Activated CD4-positive, alpha-beta memory T cell treated with anti-CD3 and anti-CD28 coated beads, Interleukin-2, amount 10 ng/mL, durations not matched to agents 7 days and 5 days (primary cell): ENCODE data around the gene CFAP57. TPM values are rescaled to one million over a fixed set of nuclear protein-coding genes. Genes with fewer than 3 reads are reported as not detected.

Experiments used
- CTCF ChIA-PET: fragments of 350-600 bp; sonication (Branson Sonifier 250); formaldehyde crosslinking; loops from one replicate; lab custom pipeline; 2021; ENCODE audit warnings: antibody characterized with exemption, inconsistent platforms; lab: Charles Lee
- POLR2A ChIA-PET: fragments of 350-600 bp; sonication (Branson Sonifier 250); formaldehyde crosslinking; loops from one replicate; lab custom pipeline; 2021; ENCODE audit warnings: antibody characterized with exemption; lab: Charles Lee
- DNase-seq: peaks from one replicate; pipeline ENCODE4 v3.0.0-alpha.2; 2020
- H3K27ac Mint-ChIP-seq: one replicate; pipeline ENCODE4 v1.8.0; 2021; ENCODE audit warnings: mild to moderate bottlenecking, mixed read lengths
- H3K27me3 Mint-ChIP-seq: one replicate; pipeline ENCODE4 v1.8.0; 2021; ENCODE audit warnings: mixed read lengths
- H3K36me3 Mint-ChIP-seq: one replicate; pipeline ENCODE4 v1.8.0; 2021; ENCODE audit warnings: low read depth, mixed read lengths
- H3K4me1 Mint-ChIP-seq: one replicate; pipeline ENCODE4 v1.8.0; 2021; ENCODE audit warnings: mixed read lengths
- H3K4me3 Mint-ChIP-seq: one replicate; pipeline ENCODE4 v1.8.0; 2021; ENCODE audit warnings: mild to moderate bottlenecking, mixed read lengths
- H3K9me3 Mint-ChIP-seq: one replicate; pipeline ENCODE4 v1.8.0; 2021; ENCODE audit warnings: mixed read lengths
- total RNA-seq, 2 experiments: library from RNA; stranded (reverse); gene quantifications; one replicate each; pipeline ENCODE4 v1.2.3, GENCODE V29; 2021

CFAP57 gene
- total RNA-seq, 2 experiments from 2014 or later: 0.10 TPM; not detected in 1

DNA sequence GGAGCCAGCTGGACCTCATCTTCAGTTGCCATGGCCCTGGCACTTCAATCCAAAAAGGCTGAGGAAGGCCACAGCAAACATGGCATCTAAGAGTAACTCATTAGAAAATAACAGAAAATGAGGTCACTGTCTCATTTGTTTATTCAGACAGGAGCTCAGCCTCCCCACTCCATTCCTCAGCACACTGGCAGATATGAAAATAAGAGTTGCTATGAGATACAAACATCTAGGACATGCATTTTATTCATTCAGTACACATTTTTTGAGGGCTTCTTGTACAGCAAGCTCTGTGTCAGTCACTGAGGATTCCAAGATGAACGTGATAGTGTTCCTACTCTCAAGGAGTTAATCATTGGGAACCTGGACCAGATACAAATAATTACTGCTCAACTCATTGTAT, 65.0 kb downstream of the CFAP57 start:
- Mint-ChIP-seq H3K4me3 (no peak overlapping the region), H3K27me3 (peaks cover 2% of the 10 kb centered on the region), H3K9me3 (no peaks in the 10 kb centered on the region), H3K36me3 (no peaks in the 10 kb centered on the region), H3K27ac (no peak overlapping the region), H3K4me1 (peaks cover 6% of the 10 kb centered on the region)
- no peak for DNase-seq
- ChIA-PET POLR2A (no interaction called here), CTCF (interaction anchor here (0.9 to 1.2 kb wide), 2 partner anchors 10 to 177 kb away, joined by 3 read pairs; no protein-coding TSS in a partner anchor)

DNA sequence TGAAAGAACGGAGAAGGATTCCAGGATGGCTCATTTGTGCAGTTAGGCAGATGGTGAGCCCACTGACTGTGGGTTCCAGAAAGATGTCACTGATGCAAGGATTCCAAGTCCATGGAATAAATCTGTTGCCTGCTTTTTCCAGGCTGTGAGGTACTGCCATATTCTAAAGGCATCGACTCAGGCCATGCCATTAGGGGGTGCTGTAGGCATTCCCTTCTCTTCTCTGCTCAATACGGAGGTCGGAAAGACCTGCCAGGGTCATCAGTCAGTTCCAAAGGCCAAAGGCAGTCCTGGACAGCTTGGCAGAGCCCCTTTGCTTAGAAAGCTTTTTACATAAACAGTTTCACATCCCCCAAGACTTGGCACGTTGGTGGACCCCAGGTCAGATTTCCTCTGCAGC, 66.0 kb downstream of the CFAP57 start:
- H3K4me1 Mint-ChIP-seq: peaks cover 6% of the 10 kb centered on the region
- peak; percentile 45 for DNase-seq
- H3K27me3 Mint-ChIP-seq: peaks cover 2% of the 10 kb centered on the region
- H3K36me3 Mint-ChIP-seq: no peaks in the 10 kb centered on the region
- CTCF ChIA-PET: interaction anchor here (1.0 to 1.9 kb wide), 3 partner anchors 11 to 176 kb away, joined by 3 to 7 read pairs (median 4); partner anchors contain the start of gene CDC20
- no peak overlapping the region for H3K27ac Mint-ChIP-seq
- POLR2A ChIA-PET: interaction anchor here (2.1 kb wide), 1 partner anchor 121 kb away, joined by 8 read pairs; the partner anchor contains the start of gene CDC20
- H3K9me3 Mint-ChIP-seq: no peaks in the 10 kb centered on the region
- no peak overlapping the region for H3K4me3 Mint-ChIP-seq

DNA sequence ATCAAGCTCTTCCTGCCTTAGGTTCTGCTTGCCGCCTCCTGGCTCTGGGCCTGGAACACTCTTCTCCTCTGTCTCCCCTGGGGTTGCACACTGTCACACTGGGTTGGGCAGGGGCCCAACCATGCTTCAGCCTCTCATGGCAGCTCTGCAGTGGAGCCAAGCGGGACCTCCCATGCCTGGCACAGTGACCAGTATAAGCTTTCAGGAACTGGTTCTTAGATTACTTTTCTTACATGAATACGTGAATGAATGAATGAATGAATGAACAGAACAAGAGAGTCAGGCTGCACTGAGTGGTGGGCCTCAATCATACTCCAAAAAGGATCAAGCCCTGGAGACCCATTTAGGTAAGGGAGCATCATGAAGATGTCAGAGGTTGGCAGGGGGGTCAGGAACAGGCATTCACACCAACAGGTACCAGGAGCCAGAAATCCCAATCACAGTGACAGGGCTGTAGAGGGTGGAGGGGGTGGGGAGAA, 66.9 kb downstream of the CFAP57 start:
- CTCF ChIA-PET: interaction anchor here (1.4 to 1.9 kb wide), 5 partner anchors 9 to 175 kb away, joined by 3 to 7 read pairs (median 4); partner anchors contain the start of gene CDC20
- POLR2A ChIA-PET: interaction anchor here (2.1 kb wide), 1 partner anchor 120 kb away, joined by 8 read pairs; the partner anchor contains the start of gene CDC20
- no peak overlapping the region for H3K27ac Mint-ChIP-seq
- H3K4me3 Mint-ChIP-seq: no peak overlapping the region
- H3K4me1 Mint-ChIP-seq: peaks cover 6% of the 10 kb centered on the region
- H3K36me3 Mint-ChIP-seq: no peaks in the 10 kb centered on the region
- no peaks in the 10 kb centered on the region for H3K9me3 Mint-ChIP-seq
- peaks cover 4% of the 10 kb centered on the region for H3K27me3 Mint-ChIP-seq
- DNase-seq: no peak

DNA sequence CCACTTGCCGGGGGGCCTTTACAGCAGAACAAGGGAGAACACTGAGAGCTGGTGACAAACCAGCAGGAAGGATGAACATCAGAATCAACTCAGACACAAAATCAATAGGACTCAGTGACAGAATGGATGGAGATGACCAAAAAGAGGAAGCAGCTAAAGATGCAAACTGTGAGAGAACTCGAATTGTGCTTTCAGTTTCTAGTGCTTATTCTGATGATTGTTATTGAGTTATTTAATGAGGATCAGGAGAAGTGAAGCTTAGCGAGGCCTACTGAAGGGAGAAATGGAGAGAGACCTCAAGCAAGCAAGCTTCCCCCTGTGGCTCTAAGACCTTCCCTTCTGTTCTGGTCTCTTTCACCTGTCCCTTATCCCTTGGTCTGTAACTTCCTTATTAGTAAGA, 67.4 kb downstream of the CFAP57 start:
- no peak for DNase-seq
- Mint-ChIP-seq H3K36me3 (no peaks in the 10 kb centered on the region), H3K9me3 (no peaks in the 10 kb centered on the region), H3K27ac (no peak overlapping the region), H3K4me3 (no peak overlapping the region), H3K4me1 (peaks cover 6% of the 10 kb centered on the region), H3K27me3 (peaks cover 5% of the 10 kb centered on the region)
- POLR2A ChIA-PET: interaction anchor here (2.1 kb wide), 1 partner anchor 119 kb away, joined by 8 read pairs; the partner anchor contains the start of gene CDC20
- CTCF ChIA-PET: interaction anchor here (0.5 to 1.9 kb wide), 6 partner anchors 10 to 320 kb away, joined by 3 to 7 read pairs (median 4); partner anchors contain the start of gene CDC20

DNA sequence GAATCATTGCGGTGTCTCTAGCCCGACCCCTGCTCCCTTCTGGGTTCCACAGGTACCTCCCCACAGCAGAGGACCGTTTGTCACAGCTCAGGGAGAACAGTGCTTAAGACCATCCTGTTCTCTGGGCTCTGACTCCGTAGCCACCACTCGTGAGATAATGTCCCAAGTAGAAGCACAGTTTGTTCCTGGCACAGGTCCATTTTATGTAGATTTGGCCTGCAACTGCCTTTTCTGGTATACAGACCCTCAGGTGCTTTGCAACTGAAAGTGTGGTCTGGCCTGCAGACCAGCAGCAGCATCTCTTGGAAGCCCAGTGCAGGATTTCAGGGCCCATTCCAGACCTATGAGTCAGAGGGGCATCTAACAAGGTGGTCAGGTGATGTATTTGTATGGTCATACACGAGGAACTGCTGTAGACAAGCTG, 69.3 kb downstream of the CFAP57 start:
- peaks cover 6% of the 10 kb centered on the region for H3K4me1 Mint-ChIP-seq
- no peaks in the 10 kb centered on the region for H3K36me3 Mint-ChIP-seq
- no peak overlapping the region for H3K27ac Mint-ChIP-seq
- H3K27me3 Mint-ChIP-seq: peaks cover 12% of the 10 kb centered on the region
- no peak for DNase-seq
- ChIA-PET CTCF (no interaction called here), POLR2A (no interaction called here)
- no peak overlapping the region for H3K4me3 Mint-ChIP-seq
- no peaks in the 10 kb centered on the region for H3K9me3 Mint-ChIP-seq

DNA sequence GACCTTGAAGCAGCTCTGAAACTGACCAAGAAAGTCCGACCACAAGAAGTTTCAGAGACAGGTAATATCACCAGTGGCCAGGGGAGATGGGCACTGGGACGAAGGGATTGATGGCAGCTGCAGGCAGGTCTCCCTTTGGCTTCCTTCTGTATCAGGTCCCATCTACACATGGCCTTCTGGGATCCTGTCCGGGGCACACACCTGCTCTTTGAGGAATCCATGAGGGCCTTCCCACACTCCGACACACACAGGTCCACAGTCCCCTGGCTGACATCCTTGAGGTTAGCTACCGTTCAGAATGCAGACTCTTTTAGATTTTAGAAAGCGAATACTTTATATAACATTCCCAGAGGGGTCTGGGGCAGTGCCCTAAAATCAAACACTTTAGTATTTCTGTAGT, 71.2 kb downstream of the CFAP57 start:
- ChIA-PET CTCF (interaction anchor here (1.5 kb wide), 1 partner anchor 171 kb away, joined by 4 read pairs; no protein-coding TSS in a partner anchor), POLR2A (no interaction called here)
- H3K9me3 Mint-ChIP-seq: peaks cover 7% of the 10 kb centered on the region
- DNase-seq: no peak
- no peak overlapping the region for H3K4me3 Mint-ChIP-seq
- peaks cover 4% of the 10 kb centered on the region for H3K4me1 Mint-ChIP-seq
- H3K27ac Mint-ChIP-seq: no peak overlapping the region
- peaks cover 5% of the 10 kb centered on the region for H3K36me3 Mint-ChIP-seq
- peaks cover 19% of the 10 kb centered on the region for H3K27me3 Mint-ChIP-seq

DNA sequence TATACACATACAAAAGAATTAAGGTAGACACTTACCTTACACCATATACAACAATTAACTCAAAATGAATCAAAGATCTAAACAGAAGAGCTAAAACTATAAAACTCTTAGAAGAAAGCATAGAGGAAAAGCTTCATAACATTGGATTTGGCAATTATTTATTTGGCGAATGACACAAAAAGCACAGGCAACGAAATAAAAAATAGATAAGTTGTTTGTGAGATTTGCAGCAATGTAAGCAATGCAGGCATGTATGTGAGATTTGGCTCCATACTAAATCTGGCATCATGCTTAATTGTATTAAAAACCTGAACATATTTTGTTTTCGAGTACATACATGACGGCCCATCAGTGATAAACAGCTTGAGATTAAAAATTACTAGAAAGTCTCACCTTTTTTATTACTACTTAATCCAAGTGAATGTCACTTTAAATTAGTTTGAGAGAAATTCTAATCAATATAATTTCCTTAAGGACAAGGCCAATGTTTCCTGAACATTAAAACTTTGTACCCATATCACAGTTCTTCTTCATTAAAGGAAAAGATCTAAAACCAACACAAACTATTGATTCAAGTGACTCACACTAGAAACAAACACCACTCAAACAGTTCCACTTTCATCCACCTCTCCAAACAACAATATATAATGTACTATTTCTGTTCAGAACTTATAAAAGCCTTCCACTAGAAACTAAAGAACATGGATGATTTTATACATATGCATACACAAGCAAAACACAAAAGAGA, 74.5 kb downstream of the CFAP57 start:
- ChIA-PET POLR2A (no interaction called here), CTCF (no interaction called here)
- H3K27ac Mint-ChIP-seq: no peak overlapping the region

DNA sequence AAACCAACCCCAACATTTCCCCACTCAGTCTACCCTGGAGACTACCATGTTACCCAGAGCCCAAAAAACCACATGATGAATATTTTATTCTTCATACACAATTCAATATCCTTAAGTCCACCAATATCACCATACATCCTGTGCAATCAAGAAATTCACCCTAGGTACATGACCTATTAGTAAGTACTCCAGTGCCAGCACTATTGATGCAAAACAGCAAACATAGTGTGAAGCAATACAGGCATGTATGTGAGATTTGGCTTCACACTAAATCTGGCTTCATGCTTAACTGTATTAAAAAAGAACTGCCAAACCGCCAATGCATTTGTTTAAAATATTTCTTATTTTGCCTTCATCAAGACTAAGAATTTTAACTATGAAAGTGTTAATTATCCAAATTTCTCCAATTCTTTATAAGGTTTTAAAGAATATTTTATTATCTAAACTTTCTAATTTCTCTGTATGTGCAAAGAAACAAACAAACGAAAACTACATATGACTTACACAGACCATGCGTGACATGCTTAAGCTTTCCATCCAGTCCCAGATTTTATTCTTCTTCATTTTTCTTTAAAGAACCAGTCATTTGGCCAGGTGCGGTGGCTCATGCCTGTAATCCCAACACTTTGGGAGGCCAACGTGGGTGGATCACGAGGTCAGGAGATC, 75.3 kb downstream of the CFAP57 start:
- DNase-seq: no peak
- peaks cover 31% of the 10 kb centered on the region for H3K27me3 Mint-ChIP-seq
- ChIA-PET POLR2A (no interaction called here), CTCF (no interaction called here)
- H3K4me1 Mint-ChIP-seq: no peaks in the 10 kb centered on the region
- no peak overlapping the region for H3K27ac Mint-ChIP-seq
- no peak overlapping the region for H3K4me3 Mint-ChIP-seq
- H3K9me3 Mint-ChIP-seq: peaks cover 7% of the 10 kb centered on the region
- peaks cover 5% of the 10 kb centered on the region for H3K36me3 Mint-ChIP-seq

More for the DNA sequence above, 74.5 kb downstream of the CFAP57 start:
- H3K4me3 Mint-ChIP-seq: no peak overlapping the region
- peaks cover 5% of the 10 kb centered on the region for H3K36me3 Mint-ChIP-seq
- H3K27me3 Mint-ChIP-seq: peaks cover 32% of the 10 kb centered on the region
- DNase-seq: no peak
- H3K4me1 Mint-ChIP-seq: no peaks in the 10 kb centered on the region
- H3K9me3 Mint-ChIP-seq: peaks cover 7% of the 10 kb centered on the region

DNA sequence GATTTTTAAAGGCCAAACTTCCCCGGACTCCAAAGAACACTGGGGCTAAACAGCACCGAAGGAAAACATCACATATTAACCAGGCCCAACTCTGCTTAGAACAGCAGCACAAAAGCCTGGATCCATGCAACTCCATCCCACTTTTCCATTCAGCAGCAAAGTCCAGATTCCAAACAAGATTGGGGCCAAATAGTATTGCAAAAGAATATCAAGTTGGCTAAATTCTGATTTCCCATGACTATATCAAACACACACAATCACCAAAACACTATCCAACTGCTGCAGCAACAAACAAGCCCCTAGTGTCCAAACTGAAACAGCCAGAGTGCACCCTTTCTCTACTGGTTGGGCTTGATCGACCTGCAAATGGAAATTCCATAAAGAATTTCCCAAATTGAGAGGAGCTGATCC, 78.2 kb downstream of the CFAP57 start:
- H3K4me3 Mint-ChIP-seq: no peak overlapping the region
- CTCF ChIA-PET: no interaction called here
- H3K9me3 Mint-ChIP-seq: peaks cover 7% of the 10 kb centered on the region
- peaks cover 36% of the 10 kb centered on the region for H3K27me3 Mint-ChIP-seq
- POLR2A ChIA-PET: no interaction called here
- no peak for DNase-seq
- H3K36me3 Mint-ChIP-seq: peaks cover 5% of the 10 kb centered on the region
- H3K4me1 Mint-ChIP-seq: no peaks in the 10 kb centered on the region
- no peak overlapping the region for H3K27ac Mint-ChIP-seq

DNA sequence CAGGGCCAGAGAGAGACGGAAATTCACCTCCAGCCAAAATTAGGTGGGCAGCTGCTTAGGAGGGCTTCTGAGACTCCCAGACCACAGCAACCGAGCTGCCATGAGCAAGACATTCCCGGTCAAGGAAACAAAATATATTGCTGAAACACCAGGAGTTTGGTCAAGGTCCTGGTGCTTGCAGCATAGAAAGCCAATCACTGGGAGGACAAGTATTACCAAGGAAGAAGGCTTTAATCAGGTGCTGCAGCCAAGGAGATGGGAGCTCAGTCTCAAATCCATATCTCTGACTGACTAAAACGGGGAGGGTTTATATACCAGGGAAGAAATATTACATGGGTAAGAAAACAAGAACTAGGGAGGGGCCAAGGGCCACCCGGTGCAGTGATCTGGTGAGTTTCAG, 78.9 kb downstream of the CFAP57 start:
- Mint-ChIP-seq H3K4me3 (no peak overlapping the region), H3K27ac (no peak overlapping the region), H3K4me1 (no peaks in the 10 kb centered on the region), H3K27me3 (peaks cover 32% of the 10 kb centered on the region), H3K9me3 (peaks cover 7% of the 10 kb centered on the region), H3K36me3 (peaks cover 5% of the 10 kb centered on the region)
- ChIA-PET POLR2A (no interaction called here), CTCF (no interaction called here)
- no peak for DNase-seq

DNA sequence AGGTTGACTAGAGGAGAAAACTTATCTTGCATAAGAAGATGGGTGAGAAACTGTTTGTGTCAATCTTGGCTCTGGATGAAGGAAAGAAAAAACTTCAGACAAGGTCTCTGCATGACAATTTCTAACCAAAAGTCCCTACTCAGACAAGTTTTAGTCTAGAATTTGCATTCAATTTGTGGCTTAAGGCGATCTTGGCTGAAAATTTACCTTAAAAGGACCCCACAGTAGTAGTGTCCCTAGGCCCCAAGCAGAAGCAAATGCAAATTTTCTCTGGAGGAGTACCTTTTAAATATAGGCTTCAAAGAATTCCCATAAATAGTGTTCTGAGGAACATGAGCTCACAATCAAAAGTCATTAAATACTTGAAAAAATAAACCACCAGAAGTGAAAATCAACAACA, 80.1 kb downstream of the CFAP57 start:
- ChIA-PET POLR2A (no interaction called here), CTCF (no interaction called here)
- Mint-ChIP-seq H3K27me3 (peaks cover 31% of the 10 kb centered on the region), H3K4me3 (no peak overlapping the region), H3K36me3 (peaks cover 1% of the 10 kb centered on the region), H3K4me1 (no peaks in the 10 kb centered on the region), H3K27ac (no peak overlapping the region), H3K9me3 (peaks cover 3% of the 10 kb centered on the region)
- no peak for DNase-seq

DNA sequence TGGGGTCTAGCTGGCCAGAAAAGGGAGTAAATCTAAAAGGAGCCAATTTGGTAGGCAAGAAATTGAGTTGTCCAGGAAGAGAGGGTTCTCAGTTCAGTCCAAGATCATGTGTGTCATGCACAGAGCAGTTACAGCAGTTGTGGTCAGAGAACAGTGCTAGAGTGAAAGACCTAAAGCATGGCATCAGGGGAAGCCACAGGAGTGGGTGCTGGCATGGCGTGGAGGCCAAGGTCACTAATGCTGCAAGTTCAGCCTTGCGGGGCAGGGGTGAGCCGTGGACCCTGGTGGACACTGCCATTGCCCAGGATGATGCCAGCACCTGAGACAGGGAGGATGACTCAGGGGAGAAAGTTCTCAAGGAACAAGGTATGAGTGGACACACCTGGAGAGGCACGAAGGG, 81.0 kb downstream of the CFAP57 start:
- DNase-seq: no peak
- Mint-ChIP-seq H3K9me3 (no peaks in the 10 kb centered on the region), H3K4me3 (no peak overlapping the region), H3K27me3 (peaks cover 28% of the 10 kb centered on the region), H3K36me3 (no peaks in the 10 kb centered on the region), H3K27ac (no peak overlapping the region), H3K4me1 (no peaks in the 10 kb centered on the region)
- POLR2A ChIA-PET: no interaction called here
- CTCF ChIA-PET: no interaction called here

DNA sequence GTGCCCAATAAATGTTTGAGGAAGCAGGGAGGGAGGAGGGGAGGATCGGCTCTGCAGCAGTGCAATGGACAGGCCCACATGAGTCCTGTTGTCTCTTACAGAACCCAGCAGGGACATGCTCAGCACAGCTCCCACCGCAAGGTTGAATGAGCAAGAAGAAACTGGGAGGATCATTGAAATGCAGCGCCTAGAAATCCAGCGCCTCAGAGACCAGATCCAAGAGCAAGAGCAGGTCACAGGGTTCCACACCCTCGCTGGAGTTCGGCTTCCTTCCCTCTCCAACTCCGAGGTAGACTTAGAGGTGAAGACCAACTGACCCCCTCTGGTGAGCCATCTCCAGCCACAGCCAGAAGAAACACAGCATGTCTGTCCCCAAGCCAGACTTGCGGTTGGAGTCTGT, 81.7 kb downstream of the CFAP57 start:
- Mint-ChIP-seq H3K4me3 (no peak overlapping the region), H3K36me3 (no peaks in the 10 kb centered on the region), H3K9me3 (no peaks in the 10 kb centered on the region), H3K4me1 (no peaks in the 10 kb centered on the region), H3K27ac (no peak overlapping the region), H3K27me3 (peaks cover 28% of the 10 kb centered on the region)
- POLR2A ChIA-PET: no interaction called here
- DNase-seq: no peak
- CTCF ChIA-PET: interaction anchor here (0.7 kb wide), 1 partner anchor 99 kb away, joined by 3 read pairs; no protein-coding TSS in a partner anchor
